Measurements from ENCODE around the gene FUT9.

GRCh38 chr6:96060249-96060648 is 44.5 kb downstream of the FUT9 start:
- TF ChIP-seq EZH2phosphoT487 (IDR thresholded peaks at IDR 0.05; ENCODE audit: borderline replicate concordance, low read length) (no peak), CTCF (conservative IDR thresholded peaks at IDR 0.05; ENCODE audit: low read depth, low read length) (no peak), EZH2 (IDR thresholded peaks at IDR 0.05; ENCODE audit: low read length, unreplicated experiment) (no peak)

Data from PC-3 (cell line).